CD4-positive, alpha-beta T cell treated with Interleukin-6 at 100 ng/mL for 8 hours (primary cell): Measurements from ENCODE around the gene RAB40C.

ENCODE experiments used
- DNase-seq: peaks from one replicate; pipeline ENCODE4 v3.0.0-alpha.2; 2020; ENCODE audit warnings: mixed read lengths, low spot score

RAB40C gene

DNA sequence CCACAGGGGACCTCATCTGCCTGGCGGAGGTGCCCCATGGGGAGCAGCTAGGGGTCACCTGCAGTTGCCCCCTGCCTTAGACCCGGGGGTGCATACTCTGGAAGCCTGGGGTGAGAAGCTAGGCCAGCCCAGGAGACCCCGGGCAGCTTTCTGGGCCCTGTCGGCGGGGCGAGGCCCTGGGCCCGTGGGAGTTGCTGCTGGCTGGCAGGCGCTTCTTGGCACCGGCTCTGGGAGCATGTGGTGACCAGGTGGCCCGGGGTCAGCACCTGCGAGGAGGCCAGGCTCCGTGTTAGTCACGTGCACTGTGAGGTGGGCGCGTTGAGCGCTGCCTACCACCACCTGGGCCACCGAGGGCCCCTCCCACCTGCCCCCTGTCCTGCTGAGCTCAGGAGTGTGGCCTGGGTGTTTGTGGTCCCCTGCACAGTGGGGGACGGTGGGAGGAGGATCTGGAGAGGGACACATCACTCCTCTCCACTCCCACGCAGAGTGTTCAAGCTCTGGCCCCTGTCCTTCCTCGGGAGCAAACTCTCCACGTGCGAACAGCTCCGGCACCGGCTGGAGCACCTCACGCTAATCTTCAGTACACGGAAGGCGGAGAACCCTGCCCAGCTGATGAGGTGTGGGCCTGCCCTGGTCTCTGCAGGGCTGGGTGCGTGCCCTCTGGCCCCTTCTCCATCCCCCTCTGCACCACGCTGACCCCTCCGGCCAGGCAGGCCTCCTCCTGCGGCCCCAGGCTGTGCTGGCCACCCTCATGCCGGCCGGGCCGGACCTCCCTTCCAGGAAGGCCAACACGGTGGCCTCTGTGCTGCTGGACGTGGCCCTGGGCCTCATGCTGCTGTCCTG is 14.3 kb upstream of the RAB40C start:
- DNase-seq = no peak

DNA sequence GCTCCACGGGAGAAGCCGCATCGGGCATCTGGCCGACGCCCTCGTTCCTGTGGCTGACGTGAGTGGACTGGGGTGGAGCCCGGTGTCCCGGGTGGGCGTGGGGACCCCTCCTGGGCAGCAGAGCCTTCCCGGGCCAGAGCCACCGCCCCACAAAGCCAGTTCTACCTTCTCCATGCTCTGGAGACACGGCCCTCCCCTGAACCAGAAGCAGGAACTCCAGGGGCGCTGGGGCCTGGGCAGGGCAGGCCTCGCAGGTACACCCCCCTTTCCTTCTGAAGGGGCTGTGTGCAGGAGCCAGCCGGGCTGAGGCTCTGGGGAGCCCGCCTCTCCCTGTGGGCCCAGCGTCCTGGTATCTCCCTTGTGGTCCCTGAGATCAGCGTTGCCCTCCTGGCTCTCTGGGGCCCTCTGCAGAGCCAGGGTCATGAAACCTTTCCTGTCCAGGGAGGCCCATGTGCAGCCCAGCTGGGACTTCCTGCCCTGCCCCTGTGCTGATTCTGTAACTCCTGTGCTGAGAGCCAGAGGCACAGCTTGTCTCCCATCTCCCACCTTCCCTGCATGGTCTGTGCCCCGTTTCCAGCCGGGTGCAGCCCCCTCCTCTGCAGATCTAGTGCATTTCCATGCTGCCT is 13.6 kb upstream of the RAB40C start:
- no peak for DNase-seq

DNA sequence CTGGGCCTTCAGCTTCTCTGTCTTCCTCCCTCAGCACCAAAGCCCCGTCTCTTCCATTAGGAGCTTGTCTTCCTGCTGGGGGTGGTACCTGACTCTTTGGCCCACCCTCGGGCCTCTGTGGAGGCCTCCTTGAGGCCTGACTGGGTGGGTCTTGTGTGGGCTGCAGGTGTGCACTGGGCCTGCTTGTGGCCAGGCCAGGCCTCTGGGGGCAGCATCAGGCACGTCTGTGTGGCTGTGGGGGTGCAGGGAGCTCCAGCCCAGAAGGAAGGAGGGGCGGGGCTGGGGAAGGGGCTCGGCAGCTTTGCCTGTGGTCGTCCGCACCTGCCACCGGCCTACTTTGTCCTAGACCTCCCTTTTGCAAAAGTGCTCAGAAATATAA is 13.1 kb upstream of the RAB40C start:
- no peak for DNase-seq

DNA sequence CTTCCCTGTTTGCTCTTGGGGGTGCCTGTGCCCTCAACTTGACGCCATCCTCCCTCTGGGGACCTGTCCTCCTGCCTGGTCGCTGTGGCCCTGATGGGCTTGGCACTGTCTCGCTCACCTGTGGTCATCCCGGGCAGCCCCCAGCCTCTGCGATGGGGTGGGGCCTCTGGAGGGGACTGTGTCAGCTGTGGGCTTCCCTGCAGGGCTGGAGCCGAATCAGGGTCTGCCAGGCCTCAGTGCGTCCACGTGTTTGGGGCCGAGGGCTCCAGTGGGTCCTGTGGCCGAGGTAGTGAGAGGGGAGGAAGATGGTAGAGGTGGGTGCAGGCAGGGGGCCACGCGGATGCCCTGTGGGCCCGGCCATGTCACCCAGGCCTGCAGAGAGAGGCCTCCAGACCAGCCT is 12.1 kb upstream of the RAB40C start:
- no peak for DNase-seq

DNA sequence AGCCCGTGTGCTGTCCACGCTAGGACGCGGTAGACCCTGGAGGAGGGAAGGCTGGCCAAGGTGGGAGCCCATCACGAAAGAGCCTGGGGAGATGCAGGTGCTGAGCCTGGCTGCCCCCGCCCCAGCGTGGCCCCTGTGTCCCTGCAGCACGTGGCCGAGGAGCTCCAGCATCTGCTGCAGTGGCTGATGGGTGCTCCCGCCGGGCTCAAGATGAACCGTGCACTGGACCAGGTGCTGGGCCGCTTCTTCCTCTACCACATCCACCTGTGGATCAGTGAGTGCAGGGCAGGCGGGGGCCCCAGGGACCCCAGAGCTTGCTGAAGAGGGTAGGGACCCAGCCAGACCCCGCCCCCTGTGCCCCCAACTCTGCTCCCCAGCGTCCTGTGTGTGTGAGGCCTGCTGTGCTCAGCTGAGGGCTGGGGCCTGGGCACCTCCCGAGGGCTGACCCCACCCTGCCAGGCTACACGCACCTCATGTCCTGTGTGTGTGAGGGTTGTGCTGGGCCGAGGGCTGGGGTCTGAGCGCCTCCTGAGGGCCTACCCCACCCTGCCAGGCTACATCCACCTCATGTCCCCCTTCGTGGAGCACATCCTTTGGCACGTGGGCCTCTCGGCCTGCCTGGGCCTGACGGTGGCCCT is 11.5 kb upstream of the RAB40C start:
- no peak for DNase-seq

DNA sequence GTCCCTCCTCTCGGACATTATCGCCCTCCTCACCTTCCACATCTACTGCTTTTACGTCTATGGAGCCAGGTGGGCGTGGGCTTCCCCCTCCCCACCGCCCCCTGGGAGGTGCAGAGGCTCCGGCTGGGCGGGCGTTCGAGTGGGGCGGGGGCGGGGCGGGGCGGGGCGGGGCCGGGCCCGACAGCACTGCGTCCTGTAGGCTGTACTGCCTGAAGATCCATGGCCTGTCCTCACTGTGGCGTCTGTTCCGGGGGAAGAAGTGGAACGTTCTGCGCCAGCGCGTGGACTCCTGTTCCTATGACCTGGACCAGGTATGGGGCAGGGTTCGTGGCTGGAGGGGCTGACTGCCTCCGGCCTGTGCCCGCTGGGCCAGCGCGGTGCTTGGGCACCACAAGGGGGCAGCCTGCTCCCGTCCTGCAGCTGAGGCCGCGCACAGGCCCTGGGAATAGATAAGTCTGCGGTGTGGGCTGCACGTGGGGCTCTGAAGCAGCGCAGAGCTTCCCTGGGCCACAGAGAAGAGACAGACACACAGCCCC is 10.9 kb upstream of the RAB40C start:
- DNase-seq = peak; percentile 57

DNA sequence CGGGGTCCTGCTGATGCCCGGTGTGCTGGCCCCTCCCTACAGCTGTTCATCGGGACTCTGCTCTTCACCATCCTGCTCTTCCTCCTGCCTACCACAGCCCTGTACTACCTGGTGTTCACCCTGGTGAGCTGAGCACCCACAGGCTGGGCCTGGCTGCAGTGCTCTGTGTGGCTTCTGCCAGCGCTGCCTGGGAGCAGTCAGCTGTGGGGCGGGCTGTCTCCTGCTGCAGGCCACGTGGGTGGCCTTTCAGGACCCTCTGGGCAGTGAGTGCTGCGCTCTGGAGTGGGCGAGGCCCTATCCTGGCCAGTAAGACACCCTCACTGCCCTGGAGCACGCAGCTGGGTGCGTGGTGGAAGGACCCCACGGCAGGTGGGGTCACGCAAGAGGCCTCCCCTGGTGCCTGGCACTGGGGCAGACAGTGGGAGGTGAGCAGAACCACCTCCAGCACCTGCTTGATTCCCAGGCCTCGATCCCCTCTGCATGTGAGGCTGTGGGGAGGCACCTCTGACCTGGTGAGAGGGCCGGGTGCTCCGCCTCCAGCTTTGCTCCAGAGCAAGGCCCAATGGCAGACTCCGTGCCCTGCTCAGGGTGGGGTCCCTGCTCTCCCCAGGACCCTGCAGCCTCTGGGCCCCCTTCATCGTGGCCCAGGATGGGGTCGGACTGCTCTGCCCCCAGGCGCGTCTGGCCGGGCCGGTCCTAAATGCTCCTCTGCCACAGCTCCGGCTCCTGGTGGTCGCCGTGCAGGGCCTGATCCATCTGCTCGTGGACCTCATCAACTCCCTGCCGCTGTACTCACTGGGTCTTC is 9.5 kb upstream of the RAB40C start:
- DNase-seq = no peak

DNA sequence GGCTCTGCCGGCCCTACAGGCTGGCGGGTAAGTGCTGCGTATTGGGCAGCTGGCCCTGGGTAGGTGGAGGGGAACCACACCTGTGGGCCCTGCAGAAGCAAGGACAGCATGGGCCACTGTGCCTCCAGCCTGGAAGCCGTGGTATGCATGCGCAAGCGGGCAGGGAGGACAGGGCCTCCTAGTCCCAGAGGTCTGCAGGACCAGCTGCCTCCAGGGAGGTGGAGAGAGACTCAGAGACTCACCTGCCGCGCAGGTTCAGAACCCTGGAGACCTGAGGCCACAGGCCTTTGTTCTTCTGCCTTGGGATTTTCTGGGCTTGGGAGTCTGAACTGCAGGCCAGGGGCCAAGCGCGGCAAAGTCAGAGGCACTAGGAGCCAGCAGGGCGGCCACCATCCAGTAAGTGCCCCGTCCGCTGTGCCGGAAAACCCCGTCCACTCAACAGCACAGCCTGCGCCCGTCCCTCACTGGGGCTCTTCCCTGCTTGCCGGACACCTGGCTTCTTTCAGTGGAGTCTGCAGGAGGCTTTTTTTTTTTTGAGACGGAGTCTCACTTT is 8.8 kb upstream of the RAB40C start:
- DNase-seq = no peak

DNA sequence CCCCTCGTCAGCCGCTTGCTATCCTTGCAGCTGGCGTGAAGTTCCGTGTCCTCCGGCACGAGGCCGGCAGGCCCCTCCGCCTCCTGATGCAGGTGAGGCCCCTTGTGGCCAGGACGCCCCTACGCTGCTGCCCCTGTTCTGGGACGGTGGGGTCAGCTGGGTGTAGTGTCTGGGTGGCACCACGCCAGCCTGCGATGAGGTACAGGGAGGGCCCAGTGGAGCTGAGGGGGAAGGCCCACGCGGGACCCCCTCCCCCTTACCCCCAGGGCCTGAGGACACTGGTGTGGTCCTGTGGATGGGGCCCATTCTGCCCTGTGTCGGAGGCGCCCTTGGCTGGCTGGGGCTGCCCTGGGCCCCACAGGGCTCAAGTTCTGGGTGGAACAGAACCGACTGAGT is 7.7 kb upstream of the RAB40C start:
- DNase-seq = no peak

DNA sequence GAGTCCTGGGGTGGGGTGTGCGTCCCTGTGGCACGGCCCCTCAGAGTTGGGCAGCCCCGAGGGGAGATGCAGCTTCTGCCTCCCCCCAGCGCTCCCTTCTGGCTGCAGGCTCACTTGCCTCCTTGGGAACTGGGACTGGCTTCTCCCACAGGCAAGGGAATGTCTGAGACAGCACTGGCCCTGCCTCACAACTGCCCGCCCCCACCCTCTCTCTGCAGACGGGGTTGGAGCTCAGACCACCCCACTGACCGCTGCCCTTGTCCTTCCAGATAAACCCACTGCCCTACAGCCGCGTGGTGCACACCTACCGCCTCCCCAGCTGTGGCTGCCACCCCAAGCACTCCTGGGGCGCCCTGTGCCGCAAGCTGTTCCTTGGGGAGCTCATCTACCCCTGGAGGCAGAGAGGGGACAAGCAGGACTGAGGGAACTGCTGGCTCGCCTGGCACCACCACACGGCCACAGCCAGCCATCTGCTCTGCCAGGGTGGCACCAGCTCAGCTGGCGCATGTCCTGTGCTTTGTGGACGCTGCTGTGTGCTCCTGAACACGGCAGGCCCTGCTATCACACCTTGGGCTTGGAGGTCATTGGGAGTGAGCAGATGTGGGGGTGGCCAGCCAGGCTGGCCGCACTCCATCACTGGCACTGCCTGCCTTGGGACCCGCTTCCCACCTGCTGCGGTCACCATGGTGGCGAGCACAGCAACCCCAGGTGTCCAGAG is 7.1 kb upstream of the RAB40C start:
- DNase-seq = no peak

DNA sequence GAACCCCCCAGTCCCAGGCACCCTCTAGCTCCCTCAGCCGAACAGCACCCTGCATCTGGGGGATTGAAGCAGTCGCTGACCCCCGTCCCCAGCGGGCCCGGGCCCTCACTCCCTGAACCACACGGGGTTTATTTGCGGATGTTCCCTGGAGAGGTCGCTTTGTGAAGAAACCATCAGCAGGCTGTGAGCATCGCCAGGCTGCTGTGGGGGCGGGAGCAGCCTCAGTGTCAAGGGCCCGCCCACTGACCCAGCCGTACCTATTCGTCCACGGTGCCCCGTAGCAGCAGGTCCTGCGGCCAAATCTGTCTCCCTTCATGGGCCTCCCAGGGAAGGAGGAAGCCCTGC is 6.4 kb upstream of the RAB40C start:
- no peak for DNase-seq

DNA sequence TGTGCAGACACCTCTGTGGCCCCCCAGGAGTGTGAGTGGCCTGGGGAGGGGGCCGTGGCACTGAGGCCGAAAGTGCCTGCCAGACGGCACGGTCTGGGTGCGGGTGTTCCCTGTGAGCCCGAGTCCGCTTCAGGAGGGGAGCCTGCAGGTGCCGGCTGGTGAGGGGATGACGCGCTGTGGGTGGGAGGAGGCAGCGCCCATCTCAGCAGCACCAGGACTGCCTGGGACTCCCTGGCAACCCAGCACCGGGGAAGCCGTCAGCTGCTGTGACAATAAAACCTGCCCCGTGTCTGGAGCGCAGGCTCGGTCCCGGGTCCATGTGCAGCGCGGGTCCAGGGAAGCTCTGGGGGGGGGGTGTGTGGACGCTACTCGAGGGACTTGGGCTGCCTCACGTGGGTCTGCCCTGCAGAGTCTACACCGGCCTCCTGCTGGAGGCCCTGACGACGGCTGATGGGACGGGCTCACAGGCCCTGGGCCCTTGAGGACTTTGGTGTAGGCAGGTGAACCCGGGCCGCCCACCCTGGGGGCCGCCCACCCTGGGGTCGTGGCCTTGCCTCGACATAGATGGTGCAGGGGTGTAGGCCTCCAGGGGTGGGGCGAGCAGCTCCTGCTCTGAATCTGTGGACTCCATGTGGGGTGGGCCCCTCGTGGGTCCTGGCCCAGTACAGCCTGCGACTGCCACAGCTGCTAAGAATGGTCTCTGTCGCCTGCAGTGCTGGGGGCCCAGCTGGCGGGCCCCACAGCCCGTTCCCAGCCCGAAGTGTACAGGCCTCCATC is 5.9 kb upstream of the RAB40C start:
- no peak for DNase-seq

DNA sequence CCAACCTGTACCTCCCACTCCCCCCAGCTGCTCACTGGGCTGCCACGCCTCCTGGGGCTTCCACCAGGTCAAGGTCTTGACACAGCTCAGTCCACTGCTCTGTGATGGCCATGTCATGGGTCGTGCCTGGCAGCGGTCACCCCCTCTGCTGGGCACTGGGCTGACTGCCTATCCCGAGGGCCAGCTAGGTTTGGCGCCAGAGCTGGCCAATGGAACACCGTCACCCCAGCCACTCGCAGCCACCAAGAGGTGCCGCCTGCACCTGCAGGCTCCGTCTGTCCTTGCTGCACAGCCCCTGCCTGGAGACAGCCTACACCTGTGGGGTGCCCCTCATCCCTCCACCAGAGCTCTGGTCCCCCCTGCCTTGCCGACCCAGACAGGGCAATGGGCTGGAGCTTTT is 4.5 kb upstream of the RAB40C start:
- no peak for DNase-seq

DNA sequence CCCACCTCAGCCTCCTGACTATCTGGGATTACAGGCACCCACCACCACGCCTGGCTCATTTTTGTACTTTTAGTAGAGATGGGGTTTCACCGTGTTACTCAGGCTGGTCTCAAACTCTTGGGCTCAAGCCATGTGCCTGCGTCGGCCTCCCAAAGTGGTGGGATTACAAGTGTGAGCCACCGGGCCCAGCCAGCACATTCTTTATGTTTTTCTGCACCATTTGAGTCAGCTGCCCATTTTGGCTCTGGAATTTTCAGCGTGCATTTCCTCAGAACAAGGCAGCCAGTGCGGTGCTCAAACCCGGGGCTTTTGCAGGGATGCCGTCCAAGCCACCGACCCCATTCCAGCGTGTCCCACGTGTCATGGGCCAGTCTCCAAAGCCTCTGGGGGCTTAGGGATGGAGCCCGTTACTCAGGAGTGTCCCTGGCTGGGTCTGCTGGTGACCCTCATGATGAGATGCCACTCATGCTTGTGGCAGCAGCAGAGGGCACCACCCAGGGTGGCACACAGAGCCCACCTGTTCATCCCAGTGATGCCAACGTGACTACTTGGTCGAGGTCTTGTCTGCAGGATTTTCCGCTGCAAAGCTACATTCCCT is 3.7 kb upstream of the RAB40C start:
- no peak for DNase-seq

DNA sequence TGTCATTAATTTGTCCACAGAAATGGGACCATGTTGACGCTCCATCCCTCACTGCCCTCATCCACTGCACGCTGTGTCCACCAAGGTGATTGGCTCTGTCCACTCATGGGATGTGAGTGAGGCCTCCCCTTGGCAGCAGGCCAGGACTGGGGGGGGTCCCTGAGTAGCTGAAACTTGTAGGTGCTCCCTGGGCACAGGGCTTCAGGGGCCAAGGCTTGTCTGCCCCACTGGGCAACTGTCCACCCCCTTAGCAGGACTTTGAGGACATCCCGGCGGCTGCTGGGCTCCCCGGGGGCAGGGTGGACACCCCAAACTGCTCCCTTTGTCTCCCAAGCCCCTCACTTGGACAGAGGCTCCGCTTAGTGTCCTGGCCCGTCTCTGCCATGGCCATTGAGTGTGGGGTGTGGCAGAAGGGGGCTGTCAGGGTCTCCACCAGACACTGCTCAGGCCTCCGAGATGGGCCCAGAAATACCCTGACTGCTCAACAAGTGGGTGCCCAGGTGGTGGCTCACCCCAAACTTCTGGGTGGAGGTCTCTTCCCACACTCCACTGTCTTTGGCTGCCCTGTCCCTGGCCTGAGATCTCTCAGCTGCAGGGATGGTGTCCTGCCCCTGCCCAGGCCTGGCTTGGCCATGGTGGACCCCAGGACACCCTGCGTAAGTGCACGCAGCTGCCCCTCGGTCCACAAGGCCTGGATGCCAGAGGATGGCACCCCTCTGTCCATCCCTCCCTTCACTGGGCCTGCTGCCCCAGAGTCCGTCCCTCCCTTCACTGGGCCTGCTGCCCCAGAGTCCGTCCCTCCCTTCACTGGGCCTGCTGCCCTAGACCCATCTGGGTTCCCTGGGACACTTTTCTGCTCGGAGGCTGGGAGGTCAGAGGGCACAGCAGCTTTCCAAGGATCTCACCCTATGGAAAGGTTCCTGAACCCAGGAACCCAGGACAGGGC is 2.9 kb upstream of the RAB40C start:
- DNase-seq = no peak

DNA sequence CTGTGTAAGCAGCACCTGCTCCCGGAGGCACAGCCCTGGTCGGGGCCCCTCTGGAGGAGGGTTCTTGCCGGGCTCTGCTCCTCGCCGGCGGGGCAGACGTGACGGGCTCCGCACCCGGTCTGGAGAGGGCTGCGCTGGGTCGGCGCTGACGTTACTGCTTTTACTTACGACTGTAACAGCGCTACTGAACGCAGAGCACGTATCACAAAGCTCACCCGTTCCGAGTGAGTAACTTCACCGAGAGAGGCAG is 1.3 kb upstream of the RAB40C start:
- peak; percentile 37 for DNase-seq

DNA sequence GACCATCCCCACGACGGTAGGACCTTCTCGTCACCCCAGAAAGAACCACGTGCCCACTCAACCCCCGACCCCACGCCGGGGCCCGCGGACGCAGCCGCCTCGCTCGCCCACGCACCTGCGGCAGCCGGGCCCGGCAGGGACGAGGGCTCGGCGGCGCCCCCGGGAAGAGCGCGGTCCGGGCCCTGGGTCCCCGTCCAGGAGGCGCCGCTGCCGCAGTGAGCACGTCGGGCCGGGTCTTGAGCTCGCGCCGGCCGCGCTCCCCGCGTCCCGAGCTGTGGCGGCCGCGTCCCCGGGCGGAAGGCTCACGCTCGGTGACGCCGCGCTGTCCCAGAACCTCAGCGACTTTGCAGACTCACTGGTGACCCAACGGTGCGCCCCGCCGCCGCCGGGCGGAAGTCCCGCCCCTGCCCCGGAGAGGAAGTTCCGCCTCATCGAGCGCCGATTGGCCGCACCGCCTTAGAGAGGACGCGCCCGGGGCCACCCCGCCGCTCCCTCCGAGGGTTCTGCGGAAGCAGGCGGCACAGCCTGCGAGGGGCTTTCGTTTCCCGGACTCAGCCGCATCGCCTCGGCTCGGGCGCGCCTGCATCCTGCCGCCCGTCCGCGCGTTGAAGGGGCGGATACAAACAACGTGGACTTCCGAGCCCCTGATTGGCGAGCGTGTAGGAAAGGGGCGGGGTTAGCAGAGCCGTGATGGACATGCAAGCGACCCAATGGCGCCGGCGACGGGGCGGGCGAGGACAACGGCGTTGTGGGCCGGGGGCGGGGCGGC is 793 bp upstream of the RAB40C start:
- peak; percentile 96 for DNase-seq

DNA sequence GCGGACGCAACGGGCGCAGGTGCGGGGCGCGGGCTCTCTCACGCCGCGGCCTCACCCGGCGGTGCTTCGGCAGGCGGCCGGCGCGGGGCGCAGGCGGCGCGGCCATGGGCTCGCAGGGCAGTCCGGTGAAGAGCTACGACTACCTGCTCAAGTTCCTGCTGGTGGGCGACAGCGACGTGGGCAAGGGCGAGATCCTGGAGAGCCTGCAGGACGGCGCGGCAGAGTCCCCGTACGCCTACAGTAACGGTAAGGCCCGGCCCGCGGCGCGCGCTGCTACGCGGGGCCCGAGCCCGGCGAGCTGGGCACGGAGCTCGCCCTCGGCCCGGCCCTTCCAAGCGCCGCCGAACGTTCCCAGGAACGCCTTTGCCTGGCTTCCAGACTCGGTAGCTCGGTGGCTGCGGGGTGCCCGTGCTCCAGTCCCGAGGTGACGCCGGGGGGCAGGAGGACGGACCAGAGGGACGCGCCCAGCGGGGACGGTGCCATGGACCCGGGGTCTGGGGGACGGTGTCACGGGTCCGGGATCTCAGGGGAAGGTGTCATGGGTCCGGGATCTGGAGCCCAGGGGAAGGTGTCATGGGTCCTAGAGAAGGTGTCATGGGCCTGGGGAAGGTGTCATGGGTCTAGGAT is 435 bp downstream of the RAB40C start:
- no peak for DNase-seq
